Adrenal gland (tissue), 5 donors: ENCODE data around the gene CDH20.

Experiments
- POLR2A ChIP-seq, 2 donors: fragments of 450-650 bp; IDR thresholded peaks; one replicate each; pipeline ENCODE4 v1.6.1; 2017; ENCODE audit warnings: antibody characterized with exemption in 2 of 2, mild to moderate bottlenecking in 2 of 2, moderate library complexity in 1 of 2
- TF ChIP-seq, protein P1 (sequence below), 6 experiments: fragments of 450-650 bp in 4 of 6; fragments of 200-600 bp in 2 of 6; sonication (generic) in 1 of 6; IDR thresholded peaks; 1 replicate in 5 of 6; 2 replicates in 1 of 6; pipeline versions ENCODE4 v1.5.1 to v1.8.0; 2016 to 2021; ENCODE audit warnings: antibody characterized with exemption in 6 of 6, mild to moderate bottlenecking in 2 of 6, moderate library complexity in 1 of 6
- donor health status: DM: no; HTN: no; CAD: no.

DNA sequence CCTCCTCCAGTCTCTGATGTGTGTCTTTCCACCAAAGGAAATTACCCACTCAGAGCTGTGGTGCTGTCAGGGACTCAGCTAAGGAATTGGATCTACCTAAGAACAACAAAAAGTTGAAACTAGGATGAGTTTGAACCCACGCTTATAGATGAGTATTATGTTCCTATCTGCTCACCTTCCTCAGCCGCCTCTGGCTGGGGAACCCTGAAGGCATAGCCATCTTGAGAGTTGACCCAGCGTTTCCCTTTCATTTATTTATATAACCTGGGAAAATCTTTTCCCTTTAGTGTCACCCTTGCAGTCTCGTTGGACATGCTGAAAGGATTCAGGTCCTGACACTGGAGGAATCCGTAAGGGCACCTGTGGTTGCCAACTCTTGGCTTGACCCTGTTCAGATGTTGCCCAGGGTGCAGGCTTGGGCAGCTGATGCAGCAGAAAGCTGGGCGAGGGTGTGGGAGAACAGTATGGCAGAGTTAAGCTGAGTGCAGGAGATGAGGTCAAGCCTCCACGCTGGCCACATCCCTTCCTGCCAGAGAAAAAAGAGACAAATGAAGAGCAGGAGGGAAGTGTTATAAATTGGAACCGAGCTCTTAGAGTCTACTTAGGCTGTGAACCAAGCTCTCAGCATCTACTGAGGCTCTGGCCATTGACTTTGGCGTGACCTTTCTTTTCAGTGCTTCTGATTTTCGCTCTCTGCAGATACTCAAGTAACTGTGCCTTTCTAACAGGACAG lies 1.9 kb downstream of the CDH20 start:
- TF ChIP-seq, protein P1, sequence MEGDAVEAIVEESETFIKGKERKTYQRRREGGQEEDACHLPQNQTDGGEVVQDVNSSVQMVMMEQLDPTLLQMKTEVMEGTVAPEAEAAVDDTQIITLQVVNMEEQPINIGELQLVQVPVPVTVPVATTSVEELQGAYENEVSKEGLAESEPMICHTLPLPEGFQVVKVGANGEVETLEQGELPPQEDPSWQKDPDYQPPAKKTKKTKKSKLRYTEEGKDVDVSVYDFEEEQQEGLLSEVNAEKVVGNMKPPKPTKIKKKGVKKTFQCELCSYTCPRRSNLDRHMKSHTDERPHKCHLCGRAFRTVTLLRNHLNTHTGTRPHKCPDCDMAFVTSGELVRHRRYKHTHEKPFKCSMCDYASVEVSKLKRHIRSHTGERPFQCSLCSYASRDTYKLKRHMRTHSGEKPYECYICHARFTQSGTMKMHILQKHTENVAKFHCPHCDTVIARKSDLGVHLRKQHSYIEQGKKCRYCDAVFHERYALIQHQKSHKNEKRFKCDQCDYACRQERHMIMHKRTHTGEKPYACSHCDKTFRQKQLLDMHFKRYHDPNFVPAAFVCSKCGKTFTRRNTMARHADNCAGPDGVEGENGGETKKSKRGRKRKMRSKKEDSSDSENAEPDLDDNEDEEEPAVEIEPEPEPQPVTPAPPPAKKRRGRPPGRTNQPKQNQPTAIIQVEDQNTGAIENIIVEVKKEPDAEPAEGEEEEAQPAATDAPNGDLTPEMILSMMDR (IDR thresholded peaks at IDR 0.05) = no peak
- TF ChIP-seq POLR2A (IDR thresholded peaks at IDR 0.05) = no peak
